Peyer's patch (tissue), 4 donors: Measurements from ENCODE around the gene ATP11C.

Source experiments
- CTCF ChIP-seq, 6 experiments: fragments of 450-650 bp in 4 of 6; fragments of 200-600 bp in 2 of 6; sonication (generic) in 1 of 6; IDR thresholded peaks; one replicate each; pipeline ENCODE4 v1.5.1; 2017 to 2019; ENCODE audit warnings: antibody characterized with exemption in 6 of 6, mild to moderate bottlenecking in 3 of 6, moderate library complexity in 1 of 6
- POLR2A ChIP-seq, 2 donors: fragments of 450-650 bp; IDR thresholded peaks; one replicate each; pipeline ENCODE4 v1.5.1; 2017; ENCODE audit warnings: antibody characterized with exemption in 2 of 2, mild to moderate bottlenecking in 2 of 2, moderate library complexity in 2 of 2

- TF ChIP-seq CTCF (IDR thresholded peaks at IDR 0.05) (no peak), POLR2A (IDR thresholded peaks at IDR 0.05) (no peak)
These were observed 252.5 kb downstream of the ATP11C start for GRCh38 chrX:139680356-139680755.
